GM20431 (cell line): Measurements from ENCODE around the gene CRKL.

Experiments
- in situ Hi-C: fragments of 300-500 bp; cut with MseI, MboI; formaldehyde crosslinking; loops from one replicate; pipeline ENCODE4 v1.15.0; 2020; ENCODE audit warnings: low sequenced_read_pairs; ENCODE audit not compliant: unreplicated experiment

Gene CRKL

GRCh38 chr22:20993304-20994127, 76.3 kb downstream of the CRKL start:
- in situ Hi-C loops = no loop called here

GRCh38 chr22:20994128-20994901, 77.1 kb downstream of the CRKL start:
- in situ Hi-C loops = no loop called here

- in situ Hi-C loops = no loop called here
Observed at GRCh38 chr22:20994902-20995241, 77.7 kb downstream of the CRKL start.

GRCh38 chr22:20995329-20996030, 78.3 kb downstream of the CRKL start:
- in situ Hi-C loops = no loop called here

- in situ Hi-C loops = no loop called here
Observed at GRCh38 chr22:20996031-20996410, 78.8 kb downstream of the CRKL start.

DNA sequence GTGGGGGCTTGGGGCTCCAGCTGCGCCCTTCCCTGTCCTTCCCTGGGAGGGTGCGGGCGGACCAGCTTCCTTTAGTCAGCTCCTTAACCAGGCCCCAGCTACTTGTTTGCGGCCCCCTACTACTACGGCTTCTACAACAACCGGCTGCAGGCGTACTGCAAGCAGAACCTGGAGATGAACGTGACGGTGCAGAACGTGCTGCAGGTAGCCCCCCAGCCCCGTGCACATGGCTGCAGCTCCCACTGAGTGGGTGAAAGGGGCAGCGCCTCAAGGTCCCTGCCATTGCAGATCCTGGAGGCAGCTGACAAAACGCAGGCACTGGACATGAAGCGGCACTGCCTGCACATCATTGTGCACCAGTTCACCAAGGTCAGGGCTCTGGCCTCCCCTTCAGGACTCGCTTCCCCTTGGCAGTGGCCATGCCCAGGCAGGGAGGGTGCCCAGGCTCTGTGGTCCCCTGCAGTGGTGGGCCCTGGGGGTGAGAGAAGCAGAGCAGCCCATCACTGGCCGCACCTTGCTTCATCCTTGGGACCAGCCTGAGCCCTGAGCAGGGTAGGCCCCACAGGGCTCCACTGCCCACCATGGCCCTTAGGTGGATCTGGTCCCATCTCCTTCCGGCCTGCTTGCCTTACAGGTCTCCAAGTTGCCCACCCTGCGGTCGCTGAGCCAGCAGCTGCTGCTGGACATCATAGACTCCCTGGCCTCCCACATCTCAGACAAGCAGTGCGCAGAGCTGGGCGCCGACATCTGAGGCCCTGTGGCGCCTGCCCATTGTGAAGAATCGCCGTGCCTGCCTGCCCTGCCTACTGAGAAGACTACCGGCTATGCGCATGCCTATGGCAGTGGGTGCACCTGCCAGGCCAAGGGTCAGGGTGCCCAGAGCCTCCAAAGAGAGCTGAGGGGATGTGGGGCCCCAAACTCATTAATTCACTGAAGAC, 79.7 kb downstream of the CRKL start:
- in situ Hi-C loops = no loop called here

DNA sequence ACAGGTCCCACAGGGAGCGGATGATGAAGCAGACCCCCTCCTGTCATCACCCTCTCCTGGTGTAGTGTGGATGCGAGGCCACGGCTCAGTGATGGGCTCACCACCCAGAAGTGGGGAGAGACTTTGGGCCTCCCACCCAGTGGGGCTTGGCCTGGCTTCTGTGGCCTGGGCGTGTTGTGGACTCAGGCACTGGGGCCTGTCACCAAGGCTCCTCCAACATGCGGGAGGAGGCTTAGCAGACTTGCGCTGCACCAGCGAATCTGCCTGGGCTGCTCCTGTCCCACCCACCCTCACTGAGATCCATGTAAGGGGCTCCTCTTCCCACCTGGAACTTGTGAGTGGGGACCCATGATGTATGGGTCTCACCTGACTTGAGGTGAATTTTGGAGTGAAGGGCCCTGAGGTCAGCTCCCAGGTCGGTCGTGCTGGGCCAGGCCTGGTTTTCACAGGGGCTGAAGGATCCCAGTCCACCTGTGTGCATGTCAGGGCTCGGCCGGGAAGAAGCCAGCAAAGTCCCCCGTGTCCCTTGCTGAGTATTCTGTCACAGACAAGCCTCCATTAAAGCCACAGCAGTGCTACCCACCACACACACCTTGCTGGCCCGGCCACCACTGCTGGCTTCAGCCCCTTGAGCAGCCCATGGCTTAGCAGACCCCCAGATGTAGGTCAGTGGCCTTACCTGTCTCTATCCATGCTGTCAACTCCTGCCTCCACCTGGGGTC, 80.5 kb downstream of the CRKL start:
- in situ Hi-C loops = no loop called here

GRCh38 chr22:20998411-20999336, 81.5 kb downstream of the CRKL start:
- in situ Hi-C loops = no loop called here

DNA sequence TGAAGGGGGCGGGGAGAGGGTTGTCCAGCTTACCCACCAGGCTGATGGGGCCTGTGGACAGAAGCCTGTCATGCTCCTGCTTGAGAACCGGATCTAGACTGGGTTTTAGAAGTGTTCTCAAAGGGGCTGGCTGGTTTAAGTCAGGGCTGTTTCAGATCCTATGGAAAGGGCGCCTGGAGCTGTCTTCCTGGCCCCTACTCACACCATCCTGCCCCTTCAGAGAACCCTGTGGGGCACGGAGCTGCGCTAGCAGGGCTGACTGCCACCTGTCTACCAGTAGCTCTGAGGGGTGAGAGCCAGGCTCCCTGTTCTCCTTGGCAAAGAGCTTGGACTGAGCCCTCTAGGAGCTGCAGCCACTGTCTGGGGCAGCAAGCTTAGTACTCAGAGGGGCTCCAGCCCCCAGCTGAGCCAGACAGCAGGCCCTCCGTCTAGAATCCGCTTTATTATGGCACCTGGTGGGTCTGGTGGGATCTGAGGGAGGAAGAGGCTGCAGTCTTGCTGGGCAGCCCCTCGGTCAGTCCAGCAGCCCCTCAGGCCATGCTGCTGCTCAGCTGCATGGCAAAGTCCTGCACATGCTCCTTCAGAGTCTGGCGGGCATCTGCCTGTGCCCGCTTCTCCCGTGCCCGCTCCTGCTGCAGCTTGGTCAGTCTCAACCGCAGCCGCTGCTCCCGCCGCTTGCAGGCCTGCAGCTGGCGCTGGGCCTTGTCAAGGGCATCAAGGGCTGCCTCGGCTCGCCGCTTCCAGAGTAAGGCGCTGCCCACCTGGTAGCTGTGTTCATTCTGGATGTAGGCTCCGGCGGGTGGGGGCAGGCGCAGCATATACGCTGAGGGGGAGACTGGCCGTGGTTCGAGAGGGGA, 82.4 kb downstream of the CRKL start:
- in situ Hi-C loops = no loop called here

- in situ Hi-C loops = no loop called here
Observed at GRCh38 chr22:21000207-21000986, 83.2 kb downstream of the CRKL start.

GRCh38 chr22:21000987-21001600, 83.9 kb downstream of the CRKL start:
- in situ Hi-C loops = no loop called here

DNA sequence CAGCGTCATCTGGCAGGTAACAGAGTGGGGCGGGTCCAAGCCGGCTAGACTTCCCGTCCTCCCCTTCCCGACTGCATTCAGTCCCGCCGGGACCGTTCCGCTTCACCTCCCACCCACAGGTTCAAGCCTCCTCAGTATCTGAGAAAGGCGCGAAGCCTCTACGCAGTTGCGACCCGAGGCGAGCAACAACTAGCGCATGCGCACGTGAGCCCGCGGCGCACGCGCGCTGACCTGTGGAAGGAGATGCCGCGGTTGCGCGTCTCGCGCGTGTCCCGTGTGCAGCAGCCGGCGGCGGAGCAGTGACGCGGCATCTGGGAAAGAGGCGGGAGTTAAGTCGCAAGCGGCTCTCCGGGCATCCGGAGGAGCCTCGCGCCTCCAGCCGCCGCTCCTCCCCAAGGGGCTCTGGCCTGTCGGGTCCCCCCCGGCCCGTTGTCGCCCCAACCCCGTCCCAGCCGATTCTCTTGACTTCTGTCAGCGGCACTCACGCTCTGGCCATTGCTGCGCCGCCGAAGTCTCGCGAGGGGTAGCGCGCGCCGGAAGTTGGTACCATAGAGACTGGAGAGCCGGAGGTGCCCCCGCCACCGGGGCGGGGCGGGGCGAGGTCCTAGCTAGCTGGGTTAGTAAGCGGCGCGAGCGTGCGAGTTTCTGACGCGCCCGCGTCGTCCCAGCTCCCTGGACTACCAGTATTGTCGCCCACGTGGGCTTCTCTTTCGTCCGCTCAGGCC, 84.6 kb downstream of the CRKL start, which contains the start of gene THAP7:
Gene THAP7, minus strand, starts transcription at position 518 of the 725 bp plus-strand sequence. Its CDS starts 207 bp downstream, at position 311.
- in situ Hi-C loops = no loop called here
